HG03095 (cell line): ENCODE data around the gene PLXNC1.

Experiments
- ATAC-seq: cut with Tn5 transposase; IDR thresholded peaks from one replicate; pipeline ENCODE4 v1.9.1; 2021; ENCODE audit warnings: moderate library complexity; ENCODE audit not compliant: unreplicated experiment

The PLXNC1 gene

GRCh38 chr12:94262228-94263010, 114.0 kb downstream of the PLXNC1 start:
- peak; percentile 43 for ATAC-seq

- ATAC-seq, result peak; percentile 24
Observed at GRCh38 chr12:94263011-94263811, 114.8 kb downstream of the PLXNC1 start.

DNA sequence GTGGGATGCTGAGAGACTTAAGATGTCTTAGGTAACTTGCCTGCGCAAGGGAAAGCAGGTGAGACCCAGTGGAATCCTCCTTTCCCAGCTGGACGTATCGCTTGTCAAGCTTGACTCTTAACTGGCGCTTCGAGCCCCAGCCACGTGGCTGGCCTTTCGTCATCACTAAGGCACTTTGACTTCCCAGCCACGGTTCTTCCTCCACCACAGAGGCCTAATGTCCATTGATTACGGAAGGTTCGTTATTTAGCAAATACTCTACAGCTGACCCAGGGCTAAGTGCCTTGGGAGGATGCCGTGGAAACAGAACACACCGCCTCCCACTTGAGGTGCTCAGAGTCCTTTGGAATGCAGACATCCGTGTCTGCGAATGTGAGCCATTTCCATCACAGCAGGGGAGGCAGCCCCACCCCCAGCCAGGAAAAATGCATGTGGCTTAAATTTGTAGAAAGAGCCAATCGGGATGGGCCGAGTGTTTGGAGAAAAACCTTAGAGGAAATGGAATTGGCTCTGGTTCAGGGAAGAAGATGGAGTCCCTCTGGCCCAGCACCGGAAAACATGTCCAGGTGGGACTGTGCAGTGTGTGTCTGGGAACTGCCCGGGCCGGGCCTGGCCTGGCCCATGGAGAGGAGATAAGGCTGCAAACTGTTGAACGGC, 115.7 kb downstream of the PLXNC1 start:
- no peak for ATAC-seq

DNA sequence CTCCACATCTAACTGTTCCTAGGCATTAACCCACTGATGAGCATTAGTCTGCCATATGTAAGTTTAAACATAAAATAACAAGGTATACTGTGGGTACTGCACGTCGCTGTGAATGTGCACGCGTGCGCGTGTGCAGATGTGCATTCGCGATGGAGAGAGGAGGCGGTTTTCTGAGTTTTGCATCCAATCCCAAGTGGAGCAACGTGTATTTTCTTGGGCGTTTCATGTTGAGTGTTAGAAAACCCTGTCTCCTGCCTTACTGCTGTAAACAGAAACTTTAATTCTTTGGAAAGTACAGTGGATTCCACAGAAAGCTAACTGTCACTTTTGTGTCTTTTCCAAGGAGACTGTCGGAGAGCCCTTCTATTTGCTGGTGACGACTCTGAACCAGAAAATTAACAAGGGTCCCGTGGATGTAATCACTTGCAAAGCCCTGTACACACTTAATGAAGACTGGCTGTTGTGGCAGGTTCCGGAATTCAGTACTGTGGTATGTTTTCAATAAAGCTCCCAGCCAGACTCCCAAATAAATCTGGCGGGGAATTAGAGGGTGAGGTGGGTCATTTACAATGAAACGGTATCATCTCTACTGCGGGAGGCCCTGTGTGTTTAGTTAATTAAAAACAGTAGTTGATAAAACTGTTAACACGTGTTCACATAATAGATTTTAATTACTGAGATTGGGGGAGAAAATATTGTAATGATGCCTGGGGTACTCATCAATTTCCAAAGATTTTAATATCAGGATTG, 116.5 kb downstream of the PLXNC1 start:
- no peak for ATAC-seq

- no peak for ATAC-seq
Observed at GRCh38 chr12:94265539-94265938, 117.2 kb downstream of the PLXNC1 start.

DNA sequence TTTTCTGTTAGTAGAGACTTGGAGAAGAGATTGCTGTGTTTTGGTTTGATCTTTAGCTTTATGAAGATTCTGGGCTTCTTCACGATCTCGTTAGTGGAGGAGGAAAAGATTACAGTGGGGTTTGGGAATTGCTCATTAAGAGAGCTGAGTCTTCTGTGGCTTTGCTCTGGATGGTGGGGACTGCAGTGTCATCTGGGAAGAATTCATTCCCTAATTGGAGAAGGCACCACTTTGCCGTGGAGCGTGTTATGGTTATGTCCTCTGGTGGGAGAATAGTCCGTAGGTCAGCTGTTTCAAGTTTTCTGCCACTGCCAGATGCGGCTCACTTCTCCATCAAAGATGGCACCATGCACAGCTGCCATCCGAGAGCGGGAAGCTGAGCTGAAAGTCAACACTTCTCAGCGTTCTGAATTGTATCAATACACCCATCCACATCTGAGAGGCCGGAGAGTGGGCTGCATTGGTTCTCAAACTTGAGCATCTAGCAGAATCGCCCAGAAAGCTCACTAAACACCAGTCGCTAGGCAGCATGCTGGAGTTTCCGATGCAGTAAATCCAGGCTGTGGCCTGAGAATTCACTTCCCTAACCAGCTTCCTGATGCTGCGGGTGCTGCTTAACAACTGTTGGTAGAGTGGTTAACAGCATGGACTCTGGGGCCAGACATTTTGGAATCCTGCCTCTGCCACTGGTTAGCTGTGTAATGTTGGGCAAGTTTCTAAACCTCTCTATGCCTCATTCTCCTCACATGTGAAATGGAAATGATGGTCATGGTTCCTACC, 117.8 kb downstream of the PLXNC1 start:
- no peak for ATAC-seq

- no peak for ATAC-seq
Observed at GRCh38 chr12:94266796-94267536, 118.6 kb downstream of the PLXNC1 start.

- no peak for ATAC-seq
Observed at GRCh38 chr12:94267537-94267872, 119.1 kb downstream of the PLXNC1 start.

- ATAC-seq, result no peak
Observed at GRCh38 chr12:94267921-94268471, 119.6 kb downstream of the PLXNC1 start.

- ATAC-seq, result peak; percentile 44
Observed at GRCh38 chr12:94269316-94269999, 121.1 kb downstream of the PLXNC1 start.

- no peak for ATAC-seq
Observed at GRCh38 chr12:94271351-94271750, 123.0 kb downstream of the PLXNC1 start.

- ATAC-seq, result no peak
Observed at GRCh38 chr12:94272280-94272679, 123.9 kb downstream of the PLXNC1 start.

DNA sequence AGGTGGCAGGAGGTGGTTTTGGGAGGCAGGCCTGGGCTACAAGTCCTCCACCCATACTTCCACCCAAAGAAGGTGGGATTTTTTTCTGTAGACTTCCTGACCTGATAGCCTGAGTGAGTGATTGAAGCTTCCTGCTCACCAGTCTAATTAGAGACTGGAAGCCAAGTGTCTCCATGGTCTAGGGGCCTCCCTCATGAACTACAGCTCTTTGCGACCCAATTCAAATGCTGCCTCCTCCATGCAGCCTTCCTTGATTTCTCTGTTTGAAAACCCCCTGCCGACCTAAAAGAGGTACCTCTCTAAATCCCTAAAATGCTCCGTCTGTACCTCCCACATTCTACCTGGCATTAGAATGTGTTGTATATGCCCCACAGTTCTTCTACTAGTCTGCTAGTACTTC, 124.9 kb downstream of the PLXNC1 start:
- ATAC-seq, result no peak

GRCh38 chr12:94276725-94277124, 128.3 kb downstream of the PLXNC1 start:
- ATAC-seq, result no peak

DNA sequence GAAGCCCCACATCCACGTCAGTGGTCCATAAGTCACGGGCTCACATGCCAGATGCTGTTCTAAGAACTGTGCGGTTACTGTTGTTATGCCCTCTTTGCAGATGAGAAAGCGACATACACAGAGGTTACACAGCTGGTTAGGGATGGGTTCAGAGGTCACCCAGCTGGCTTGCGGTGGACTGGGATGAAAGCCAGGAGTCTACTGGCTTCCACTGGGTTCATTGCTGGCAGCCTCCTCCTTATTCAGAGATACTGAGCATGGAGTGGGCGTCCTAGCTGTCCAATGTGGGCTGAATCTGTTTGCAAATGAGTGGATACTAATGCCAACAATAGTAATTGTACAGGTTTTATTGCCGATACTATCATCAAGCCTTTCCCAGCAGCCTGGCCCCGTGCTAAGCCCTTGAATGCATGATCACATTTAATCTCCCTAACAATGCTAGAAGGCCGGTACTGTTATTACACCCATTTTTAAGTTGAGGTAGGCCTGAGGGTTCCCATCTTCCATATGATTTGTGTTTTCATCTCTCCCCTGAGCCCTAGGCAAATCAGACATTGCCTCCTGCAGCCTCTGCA, 129.1 kb downstream of the PLXNC1 start:
- ATAC-seq, result no peak

DNA sequence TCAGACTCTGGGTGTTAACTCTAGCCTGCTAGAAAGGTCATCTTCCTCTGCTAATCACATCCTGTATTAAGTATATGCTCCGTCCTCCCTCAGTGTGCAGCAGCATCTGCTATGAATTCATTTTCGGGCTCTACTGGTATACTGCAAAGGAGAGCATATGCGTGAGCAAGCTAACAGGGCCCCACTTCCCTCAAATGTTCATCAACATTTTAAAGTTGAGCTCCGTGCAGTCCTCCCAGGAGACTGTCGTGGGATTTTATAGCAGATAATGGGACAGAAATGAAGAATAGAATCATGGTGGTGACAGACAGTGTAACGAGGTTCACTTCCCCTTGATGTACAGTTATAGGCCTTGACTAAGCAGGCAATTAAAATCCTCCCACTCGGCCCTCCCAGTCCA, 131.7 kb downstream of the PLXNC1 start:
- no peak for ATAC-seq

DNA sequence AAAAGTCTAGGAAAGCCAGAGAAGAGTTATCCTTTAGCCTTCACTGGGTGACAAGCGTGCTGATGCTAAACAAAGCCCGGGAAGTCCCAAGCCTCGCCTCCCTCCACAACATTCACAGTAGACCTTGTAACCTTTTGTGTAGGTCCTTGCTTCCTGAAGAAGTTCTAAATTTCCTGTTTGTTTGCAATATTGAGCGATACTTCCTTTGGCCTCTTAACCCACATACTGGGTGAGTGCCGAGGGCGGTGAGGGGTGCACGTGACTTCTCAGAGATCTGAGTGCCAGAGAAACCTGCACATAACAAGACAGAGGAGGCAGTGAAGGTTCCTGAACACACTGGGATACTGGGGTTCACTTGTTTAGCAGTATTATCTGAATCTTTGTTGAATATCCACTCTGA, 134.3 kb downstream of the PLXNC1 start:
- ATAC-seq, result no peak

- ATAC-seq, result no peak
Observed at GRCh38 chr12:94284046-94284445, 135.7 kb downstream of the PLXNC1 start.
